HFF-Myc (cell line): Measurements from ENCODE around the gene CACNA1C.

Experiments used
- DNase-seq: peaks from one replicate; pipeline ENCODE4 v3.0.0-alpha.2; 2011; ENCODE audit warnings: low read depth; ENCODE audit errors: extremely low read depth
- H3K4me3 ChIP-seq: replicated peaks from 2 replicates; pipeline ENCODE4 v1.5.1; 2011; ENCODE audit warnings: low read depth, mild to moderate bottlenecking, control low read depth, low read length
- TF ChIP-seq, protein P1 (sequence below): IDR thresholded peaks from 2 replicates; pipeline ENCODE4 v1.5.1; 2012; ENCODE audit warnings: mild to moderate bottlenecking, low read depth, low read length, control low read depth; ENCODE audit errors: missing control alignments

CACNA1C gene

DNA sequence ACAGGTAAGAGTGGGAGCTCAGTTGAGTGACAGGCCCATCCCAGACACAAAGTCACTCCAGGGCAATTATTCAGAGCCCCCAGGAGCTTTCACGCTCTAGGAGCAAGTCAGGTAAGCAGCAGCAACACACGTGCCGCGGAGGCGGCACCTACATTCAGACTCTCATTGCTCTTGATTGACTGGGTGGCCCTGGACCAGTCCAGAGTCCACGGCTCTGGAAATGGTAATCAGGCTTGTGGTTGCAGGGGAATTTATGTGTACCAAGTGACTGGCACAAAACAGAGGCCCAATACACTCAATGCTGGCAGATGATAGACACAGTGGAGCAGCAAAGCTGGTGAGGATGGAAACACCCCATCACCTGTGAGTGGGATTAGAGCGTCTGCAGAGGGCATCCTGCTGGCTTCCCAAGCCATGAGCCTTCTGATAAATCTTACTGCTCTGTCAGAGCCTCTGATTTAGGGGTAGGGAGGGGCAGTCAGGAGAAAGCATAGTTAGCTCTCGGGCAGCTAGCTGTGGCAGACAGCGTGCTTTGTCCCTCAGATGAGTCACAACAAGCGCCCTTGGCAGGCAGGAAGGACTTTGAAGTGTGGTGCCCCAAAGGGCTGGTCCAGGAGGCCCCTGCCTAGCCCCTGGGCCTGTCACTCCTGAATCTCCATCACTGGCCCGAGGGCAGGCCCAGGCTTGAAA lies 344.7 kb downstream of the CACNA1C start:
- no peak for DNase-seq
- TF ChIP-seq, protein P1, sequence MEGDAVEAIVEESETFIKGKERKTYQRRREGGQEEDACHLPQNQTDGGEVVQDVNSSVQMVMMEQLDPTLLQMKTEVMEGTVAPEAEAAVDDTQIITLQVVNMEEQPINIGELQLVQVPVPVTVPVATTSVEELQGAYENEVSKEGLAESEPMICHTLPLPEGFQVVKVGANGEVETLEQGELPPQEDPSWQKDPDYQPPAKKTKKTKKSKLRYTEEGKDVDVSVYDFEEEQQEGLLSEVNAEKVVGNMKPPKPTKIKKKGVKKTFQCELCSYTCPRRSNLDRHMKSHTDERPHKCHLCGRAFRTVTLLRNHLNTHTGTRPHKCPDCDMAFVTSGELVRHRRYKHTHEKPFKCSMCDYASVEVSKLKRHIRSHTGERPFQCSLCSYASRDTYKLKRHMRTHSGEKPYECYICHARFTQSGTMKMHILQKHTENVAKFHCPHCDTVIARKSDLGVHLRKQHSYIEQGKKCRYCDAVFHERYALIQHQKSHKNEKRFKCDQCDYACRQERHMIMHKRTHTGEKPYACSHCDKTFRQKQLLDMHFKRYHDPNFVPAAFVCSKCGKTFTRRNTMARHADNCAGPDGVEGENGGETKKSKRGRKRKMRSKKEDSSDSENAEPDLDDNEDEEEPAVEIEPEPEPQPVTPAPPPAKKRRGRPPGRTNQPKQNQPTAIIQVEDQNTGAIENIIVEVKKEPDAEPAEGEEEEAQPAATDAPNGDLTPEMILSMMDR: no peak
- H3K4me3 ChIP-seq: no peak overlapping the region

DNA sequence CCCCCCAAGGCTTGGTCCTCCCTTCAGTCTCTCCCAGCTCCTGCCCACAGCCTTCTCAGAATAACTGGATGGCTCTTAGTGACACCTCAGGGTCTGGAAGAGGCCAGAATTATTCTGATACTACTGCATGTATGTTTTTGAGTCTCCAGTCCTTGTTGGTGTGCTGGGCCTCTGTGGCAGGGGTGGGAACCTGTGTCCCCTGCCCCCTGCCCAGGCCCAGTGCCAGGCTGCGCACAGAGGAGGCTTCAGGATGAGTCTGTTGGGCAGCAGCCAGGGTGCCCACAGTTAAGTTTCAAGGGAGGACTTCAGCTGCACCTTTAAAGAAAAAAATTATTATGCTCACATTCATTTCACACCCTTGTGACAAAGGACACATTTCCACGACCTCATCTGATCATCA lies 348.3 kb downstream of the CACNA1C start:
- H3K4me3 ChIP-seq: no peak overlapping the region
- no peak for DNase-seq
- TF ChIP-seq, protein P1: no peak

DNA sequence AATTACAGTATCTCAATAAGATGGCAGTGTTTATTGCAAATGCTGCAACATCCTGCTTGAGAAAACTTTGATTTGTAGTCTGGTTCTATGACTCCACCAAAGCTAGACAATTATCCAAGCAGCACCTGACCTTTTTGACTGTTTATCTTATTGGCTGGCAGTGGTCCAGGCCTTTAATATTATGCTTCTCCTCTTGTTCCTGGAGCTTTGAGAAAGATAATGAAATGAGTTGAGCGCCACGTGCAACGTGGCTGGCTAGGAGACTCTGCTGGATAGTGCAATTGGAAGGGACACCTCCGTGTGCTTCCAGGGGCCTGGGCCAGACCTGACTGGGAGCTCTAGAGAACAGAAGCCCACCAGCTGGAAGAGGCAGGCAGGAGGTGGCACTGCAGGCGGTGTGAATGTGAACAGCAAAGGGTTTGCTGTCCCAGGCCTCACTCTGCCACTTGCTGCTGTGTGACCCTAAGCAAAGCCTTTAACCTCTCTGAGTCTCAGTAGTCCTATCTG lies 349.3 kb downstream of the CACNA1C start:
- no peak for DNase-seq

DNA sequence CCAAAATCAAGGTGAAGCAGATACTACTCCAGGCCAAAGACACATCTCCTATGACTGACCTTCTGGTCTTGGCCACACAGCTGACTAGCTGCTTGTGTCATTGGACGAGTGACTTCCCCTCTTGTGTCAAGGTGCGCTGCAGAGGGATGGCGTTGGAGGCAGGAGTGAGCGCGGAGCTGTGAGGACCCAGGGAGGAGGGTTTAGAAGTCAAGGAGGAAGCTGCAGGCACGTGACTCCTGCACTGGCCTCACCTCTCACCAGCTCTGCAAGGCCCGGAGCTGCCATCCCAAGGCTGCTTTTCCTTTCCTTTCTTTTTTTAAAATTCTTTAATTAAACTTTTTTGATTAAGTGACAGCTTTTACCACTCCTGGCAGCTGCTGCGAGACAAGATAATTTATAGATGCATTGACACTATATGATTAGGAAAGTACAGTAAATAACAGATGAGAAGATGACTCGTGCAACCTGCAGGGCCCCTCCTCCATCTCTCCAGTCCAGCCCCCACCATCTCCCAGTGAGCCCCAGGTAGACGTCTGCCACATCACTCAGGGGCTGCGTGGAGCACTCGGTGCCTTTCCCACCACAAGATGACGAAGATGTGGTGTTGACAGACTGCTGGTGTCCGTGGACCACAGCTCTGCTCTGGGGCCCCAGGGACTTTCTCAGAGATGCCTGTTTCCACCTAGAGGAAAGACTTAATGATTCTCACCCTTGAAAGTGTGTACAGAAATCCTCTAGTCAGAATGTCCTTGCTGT lies 350.6 kb downstream of the CACNA1C start:
- no peak overlapping the region for H3K4me3 ChIP-seq
- TF ChIP-seq, protein P1: no peak
- no peak for DNase-seq

More for the DNA sequence above, 349.3 kb downstream of the CACNA1C start:
- TF ChIP-seq, protein P1: no peak
- H3K4me3 ChIP-seq: no peak overlapping the region

DNA sequence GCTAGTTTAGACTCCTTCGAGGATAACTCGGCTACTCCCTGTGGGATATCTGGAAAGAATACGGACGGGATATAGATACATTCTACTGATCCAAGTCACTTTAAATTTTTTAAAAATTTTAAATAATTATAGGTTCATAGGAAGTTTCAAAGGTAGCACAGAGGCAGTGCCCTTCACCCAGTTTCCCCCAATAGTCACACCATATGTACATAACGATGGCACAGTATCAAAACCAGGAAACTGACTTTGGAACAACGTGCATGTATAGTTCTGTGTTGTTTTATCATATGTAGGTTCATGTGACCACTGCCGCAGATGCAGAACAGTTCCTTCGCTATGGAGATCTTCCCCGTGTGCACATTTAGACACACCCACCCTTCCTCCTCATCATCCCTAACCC lies 352.3 kb downstream of the CACNA1C start:
- TF ChIP-seq, protein P1: no peak
- H3K4me3 ChIP-seq: no peak overlapping the region
- DNase-seq: no peak

DNA sequence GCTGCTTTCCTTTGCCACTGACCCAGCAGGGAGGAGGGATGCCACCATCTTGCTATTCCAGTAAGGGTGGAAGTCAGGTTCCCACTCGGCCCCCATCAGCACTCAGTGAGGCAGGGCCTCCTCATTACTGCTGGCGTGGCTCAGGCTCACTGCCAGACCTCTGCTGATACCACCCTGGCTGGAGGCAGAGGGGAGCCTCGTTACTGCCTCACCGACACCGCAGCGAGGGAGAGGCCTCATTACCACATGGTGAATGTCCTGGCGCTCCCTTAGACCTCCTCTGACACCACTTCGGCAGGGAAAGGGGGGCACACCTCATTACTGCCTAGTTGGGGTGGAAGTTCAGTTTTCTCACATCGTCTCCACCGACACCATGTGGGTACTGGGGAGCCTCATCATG lies 354.1 kb downstream of the CACNA1C start:
- no peak overlapping the region for H3K4me3 ChIP-seq
- no peak for DNase-seq
- TF ChIP-seq, protein P1: no peak
